HepG2 (cell line): ENCODE data around the gene MYH9. TPM values are rescaled to one million over a fixed set of nuclear protein-coding genes. Genes with fewer than 3 reads are reported as not detected.

ENCODE experiments used
- AGO1 ChIP-seq: fragments of 200-400 bp; formaldehyde crosslinking; IDR thresholded peaks from 2 replicates; pipeline ENCODE4 v1.6.1; 2017; ENCODE audit warnings: mild to moderate bottlenecking, low read depth, low read length, moderate library complexity; ENCODE audit not compliant: poor library complexity, severe bottlenecking
- AHDC1 ChIP-seq: sonication (generic); formaldehyde crosslinking; IDR thresholded peaks from 2 replicates; pipeline ENCODE4 v1.5.1; 2020; ENCODE audit warnings: mild to moderate bottlenecking, missing genetic modification reagents, borderline replicate concordance
- CREM ChIP-seq, 2 experiments: sonication (generic) in 1 of 2; formaldehyde crosslinking in 1 of 2; IDR thresholded peaks; 2 replicates each; pipeline versions ENCODE4 v1.4.0 to v1.6.1; 2016 to 2020; ENCODE audit warnings: antibody characterized with exemption in 1 of 2, mild to moderate bottlenecking in 1 of 2, missing genetic modification reagents in 1 of 2
- ERF ChIP-seq: IDR thresholded peaks from 2 replicates; pipeline ENCODE4 v1.6.1; 2018; ENCODE audit warnings: missing biosample characterization, missing genetic modification reagents
- FOXC1 ChIP-seq: sonication (generic); formaldehyde crosslinking; IDR thresholded peaks from 2 replicates; pipeline ENCODE4 v1.8.0; 2022; ENCODE audit warnings: mild to moderate bottlenecking, missing genetic modification reagents, borderline replicate concordance
- HOXA3 ChIP-seq: sonication (generic); formaldehyde crosslinking; IDR thresholded peaks from 2 replicates; pipeline ENCODE4 v1.5.0; 2020; ENCODE audit warnings: missing genetic modification reagents
- IRF9 ChIP-seq: sonication (generic); formaldehyde crosslinking; IDR thresholded peaks from 2 replicates; pipeline ENCODE4 v1.8.0; 2022; ENCODE audit warnings: missing genetic modification reagents, mild to moderate bottlenecking, borderline replicate concordance
- KLF9 ChIP-seq: IDR thresholded peaks from 2 replicates; pipeline ENCODE4 v1.6.1; 2016; ENCODE audit warnings: low read depth
- MTF2 ChIP-seq: sonication (generic); formaldehyde crosslinking; IDR thresholded peaks from 2 replicates; pipeline ENCODE4 v1.5.0; 2020; ENCODE audit warnings: missing genetic modification reagents, borderline replicate concordance
- MYNN ChIP-seq: sonication (generic); formaldehyde crosslinking; IDR thresholded peaks from 2 replicates; pipeline ENCODE4 v1.4.0; 2020; ENCODE audit warnings: mild to moderate bottlenecking, low read depth, missing genetic modification reagents
- NAIF1 ChIP-seq: sonication (generic); formaldehyde crosslinking; IDR thresholded peaks from 2 replicates; pipeline ENCODE4 v1.5.0; 2020; ENCODE audit warnings: mild to moderate bottlenecking, missing genetic modification reagents, borderline replicate concordance
- NFIB ChIP-seq: sonication (generic); formaldehyde crosslinking; IDR thresholded peaks from 2 replicates; pipeline ENCODE4 v1.9.0; 2021; ENCODE audit warnings: missing genetic modification reagents, mild to moderate bottlenecking, borderline replicate concordance
- SAFB2 ChIP-seq: sonication (generic); formaldehyde crosslinking; IDR thresholded peaks from 2 replicates; pipeline ENCODE4 v1.5.1; 2020; ENCODE audit warnings: missing genetic modification reagents, low read depth, mild to moderate bottlenecking, borderline replicate concordance
- SCMH1 ChIP-seq: sonication (generic); formaldehyde crosslinking; IDR thresholded peaks from 2 replicates; pipeline ENCODE4 v1.9.0; 2021; ENCODE audit warnings: missing genetic modification reagents, mild to moderate bottlenecking, borderline replicate concordance
- ZNF574 ChIP-seq: sonication (generic); formaldehyde crosslinking; IDR thresholded peaks from 2 replicates; pipeline ENCODE4 v1.4.0; 2020; ENCODE audit warnings: missing genetic modification reagents
- ZNF709 ChIP-seq: sonication (generic); formaldehyde crosslinking; IDR thresholded peaks from 2 replicates; pipeline ENCODE4 v1.5.0; 2020; ENCODE audit warnings: mild to moderate bottlenecking, missing genetic modification reagents
- ZNF780A ChIP-seq: sonication (generic); formaldehyde crosslinking; IDR thresholded peaks from 2 replicates; pipeline ENCODE4 v1.8.0; 2022; ENCODE audit warnings: mild to moderate bottlenecking, missing genetic modification reagents, moderate library complexity
- ZNF781 ChIP-seq: sonication (generic); formaldehyde crosslinking; IDR thresholded peaks from 2 replicates; pipeline ENCODE4 v1.5.1; 2020; ENCODE audit warnings: borderline replicate concordance, mild to moderate bottlenecking, missing genetic modification reagents; ENCODE audit errors: not compliant biosample characterization
- polyA plus RNA-seq, 8 experiments: library from polyadenylated mRNA; depleted of rRNA in 3 of 8; stranded (reverse) in 7 of 8; unstranded in 1 of 8; fragments of >200 nt; fragmentation: Illumina TruSeq in 4 of 8; extraction: Trizol in 4 of 8; gene quantifications; 2 replicates each; pipeline versions ENCODE4 v1.2.1 to v1.2.3, GENCODE V29; 2011 to 2016; ENCODE audit warnings: low read depth in 4 of 8, missing spikeins in 1 of 8, mixed read lengths in 1 of 8; ENCODE audit not compliant: insufficient read depth in 1 of 8
- total RNA-seq, 5 experiments: library from RNA; depleted of rRNA; stranded (reverse); fragments of >200 nt; fragmentation: Illumina TruSeq; extraction: Trizol; gene quantifications; 2 replicates each; pipeline ENCODE4 v1.2.3, GENCODE V29; 2016; ENCODE audit warnings: low read depth in 1 of 5

Gene MYH9
- total and polyA plus RNA-seq, 2 of the 13 experiments (the other 11 are each of a cell fraction or from before 2014, with no cell fraction given): 50.7 to 98.5 TPM

GRCh38 chr22:36350751-36351594 is 36.8 kb downstream of the MYH9 start (continued):
- TF ChIP-seq ZNF780A (CRISPR knock-in tag) (no peak), ZNF781 (CRISPR knock-in tag) (no peak), SAFB2 (CRISPR knock-in tag) (no peak), HOXA3 (CRISPR knock-in tag) (peak; percentile 69; the same call in 1 of the 2 replicates), ZNF574 (CRISPR knock-in tag) (peak; percentile 62), MTF2 (CRISPR knock-in tag) (0 out of 2 replicates have a peak, but pooled peaks have one; percentile 39), MYNN (no peak), ZNF709 (CRISPR knock-in tag) (no peak), NAIF1 (no peak), KLF9 (CRISPR knock-in tag) (0 out of 2 replicates have a peak, but pooled peaks have one; percentile 43), CREM (IDR thresholded peaks at IDR 0.05) (peak; percentile 65; the same call in 1 of the 2 replicates), CREM (CRISPR knock-in tag; IDR thresholded peaks at IDR 0.05) (no peak), AHDC1 (peak; percentile 85; the same call in 1 of the 2 replicates), SCMH1 (CRISPR knock-in tag) (no peak), IRF9 (CRISPR knock-in tag) (no peak), ERF (no peak; the same call in 1 of the 2 replicates), NFIB (no peak), AGO1 (no peak), FOXC1 (CRISPR knock-in tag) (0 out of 2 replicates have a peak, but pooled peaks have one; percentile 29)
